Measurements from ENCODE around the gene RABGAP1L.
"Not testable (repeated sequence)": the region's sequence is repeated elsewhere in the genome, so short reads cannot be mapped to it uniquely, and the experiment has no call there.

The RABGAP1L gene

GRCh38 chr1:174315239-174315638, 155.9 kb downstream of the RABGAP1L start:
- peaks cover 4 to 12% of the 10 kb centered on the region in 2 donors for H3K9me3 ChIP-seq (ENCODE audit: control insufficient read depth in 2 of 2, low read length in 2 of 2)

GRCh38 chr1:174320897-174321296, 161.6 kb downstream of the RABGAP1L start:
- not testable (repeated sequence) for H3K4me1 ChIP-seq (ENCODE audit: control insufficient read depth in 2 of 2, insufficient read depth in 2 of 2, low read length in 2 of 2); H3K36me3 ChIP-seq (ENCODE audit: control insufficient read depth in 2 of 2, insufficient read depth in 2 of 2, low read length in 2 of 2); H3K4me3 ChIP-seq (ENCODE audit: low read length in 2 of 2); H3K27me3 ChIP-seq (ENCODE audit: control insufficient read depth in 2 of 2, insufficient read depth in 2 of 2, low read length in 2 of 2); H3K9me3 ChIP-seq (ENCODE audit: control insufficient read depth in 2 of 2, low read length in 2 of 2); H3K9ac ChIP-seq (ENCODE audit: low read depth in 1 of 2, low read length in 2 of 2); H3K27ac ChIP-seq (ENCODE audit: low read depth in 2 of 2, low read length in 2 of 2)

More at GRCh38 chr1:174315239-174315638, 155.9 kb downstream of the RABGAP1L start:
- no peaks in the 10 kb centered on the region for H3K36me3 ChIP-seq (ENCODE audit: control insufficient read depth in 2 of 2, insufficient read depth in 2 of 2, low read length in 2 of 2)
- H3K9ac ChIP-seq (ENCODE audit: low read depth in 1 of 2, low read length in 2 of 2), result no peak overlapping the region
- no peaks in the 10 kb centered on the region for H3K27me3 ChIP-seq (ENCODE audit: control insufficient read depth in 2 of 2, insufficient read depth in 2 of 2, low read length in 2 of 2)
- no peak overlapping the region for H3K27ac ChIP-seq (ENCODE audit: low read depth in 2 of 2, low read length in 2 of 2)
- H3K4me3 ChIP-seq (ENCODE audit: low read length in 2 of 2), result no peak overlapping the region
- H3K4me1 ChIP-seq (ENCODE audit: control insufficient read depth in 2 of 2, insufficient read depth in 2 of 2, low read length in 2 of 2), result no peaks in the 10 kb centered on the region

- Histone ChIP-seq H3K4me3 (ENCODE audit: low read length in 2 of 2) (no peak overlapping the region), H3K27ac (ENCODE audit: low read depth in 2 of 2, low read length in 2 of 2) (no peak overlapping the region), H3K9ac (ENCODE audit: low read depth in 1 of 2, low read length in 2 of 2) (no peak overlapping the region), H3K4me1 (ENCODE audit: control insufficient read depth in 2 of 2, insufficient read depth in 2 of 2, low read length in 2 of 2) (no peaks in the 10 kb centered on the region), H3K9me3 (ENCODE audit: control insufficient read depth in 2 of 2, low read length in 2 of 2) (peaks cover 5 to 14% of the 10 kb centered on the region in 2 donors), H3K36me3 (ENCODE audit: control insufficient read depth in 2 of 2, insufficient read depth in 2 of 2, low read length in 2 of 2) (peaks cover 6% of the 10 kb centered on the region in 2 donors), H3K27me3 (ENCODE audit: control insufficient read depth in 2 of 2, insufficient read depth in 2 of 2, low read length in 2 of 2) (no peaks in the 10 kb centered on the region)
Measured at GRCh38 chr1:174322202-174322862, 163.0 kb downstream of the RABGAP1L start.

- no peak overlapping the region for H3K9ac ChIP-seq (ENCODE audit: low read depth in 1 of 2, low read length in 2 of 2)
Measured at GRCh38 chr1:174324493-174324892, 165.2 kb downstream of the RABGAP1L start.

GRCh38 chr1:174324939-174325338, 165.6 kb downstream of the RABGAP1L start:
- H3K27ac ChIP-seq (ENCODE audit: low read depth in 2 of 2, low read length in 2 of 2), result no peak overlapping the region
- no peaks in the 10 kb centered on the region for H3K4me1 ChIP-seq (ENCODE audit: control insufficient read depth in 2 of 2, insufficient read depth in 2 of 2, low read length in 2 of 2)
- H3K36me3 ChIP-seq (ENCODE audit: control insufficient read depth in 2 of 2, insufficient read depth in 2 of 2, low read length in 2 of 2), result peaks cover 6% of the 10 kb centered on the region in 2 donors
- H3K9ac ChIP-seq (ENCODE audit: low read depth in 1 of 2, low read length in 2 of 2), result no peak overlapping the region
- H3K27me3 ChIP-seq (ENCODE audit: control insufficient read depth in 2 of 2, insufficient read depth in 2 of 2, low read length in 2 of 2), result no peaks in the 10 kb centered on the region
- peaks cover 5 to 14% of the 10 kb centered on the region in 2 donors for H3K9me3 ChIP-seq (ENCODE audit: control insufficient read depth in 2 of 2, low read length in 2 of 2)
- no peak overlapping the region for H3K4me3 ChIP-seq (ENCODE audit: low read length in 2 of 2)

More at GRCh38 chr1:174324493-174324892, 165.2 kb downstream of the RABGAP1L start:
- Histone ChIP-seq H3K36me3 (ENCODE audit: control insufficient read depth in 2 of 2, insufficient read depth in 2 of 2, low read length in 2 of 2) (peaks cover 6% of the 10 kb centered on the region in 2 donors), H3K4me1 (ENCODE audit: control insufficient read depth in 2 of 2, insufficient read depth in 2 of 2, low read length in 2 of 2) (no peaks in the 10 kb centered on the region), H3K4me3 (ENCODE audit: low read length in 2 of 2) (no peak overlapping the region), H3K9me3 (ENCODE audit: control insufficient read depth in 2 of 2, low read length in 2 of 2) (peaks cover 5 to 14% of the 10 kb centered on the region in 2 donors), H3K27me3 (ENCODE audit: control insufficient read depth in 2 of 2, insufficient read depth in 2 of 2, low read length in 2 of 2) (no peaks in the 10 kb centered on the region), H3K27ac (ENCODE audit: low read depth in 2 of 2, low read length in 2 of 2) (no peak overlapping the region)

- no peak overlapping the region for H3K4me3 ChIP-seq (ENCODE audit: low read length in 2 of 2)
- no peak overlapping the region for H3K9ac ChIP-seq (ENCODE audit: low read depth in 1 of 2, low read length in 2 of 2)
- peaks cover 2 to 14% of the 10 kb centered on the region in 2 donors for H3K9me3 ChIP-seq (ENCODE audit: control insufficient read depth in 2 of 2, low read length in 2 of 2)
- H3K27ac ChIP-seq (ENCODE audit: low read depth in 2 of 2, low read length in 2 of 2), result no peak overlapping the region
- H3K4me1 ChIP-seq (ENCODE audit: control insufficient read depth in 2 of 2, insufficient read depth in 2 of 2, low read length in 2 of 2), result no peaks in the 10 kb centered on the region
- no peaks in the 10 kb centered on the region for H3K27me3 ChIP-seq (ENCODE audit: control insufficient read depth in 2 of 2, insufficient read depth in 2 of 2, low read length in 2 of 2)
- H3K36me3 ChIP-seq (ENCODE audit: control insufficient read depth in 2 of 2, insufficient read depth in 2 of 2, low read length in 2 of 2), result peaks cover 6% of the 10 kb centered on the region in 2 donors
Measured at GRCh38 chr1:174326278-174326677, 167.0 kb downstream of the RABGAP1L start.

GRCh38 chr1:174333437-174333836, 174.1 kb downstream of the RABGAP1L start:
- Histone ChIP-seq H3K27ac (ENCODE audit: low read depth in 2 of 2, low read length in 2 of 2) (no peak overlapping the region), H3K9me3 (ENCODE audit: control insufficient read depth in 2 of 2, low read length in 2 of 2) (no peaks in the 10 kb centered on the region), H3K36me3 (ENCODE audit: control insufficient read depth in 2 of 2, insufficient read depth in 2 of 2, low read length in 2 of 2) (no peaks in the 10 kb centered on the region), H3K27me3 (ENCODE audit: control insufficient read depth in 2 of 2, insufficient read depth in 2 of 2, low read length in 2 of 2) (no peaks in the 10 kb centered on the region), H3K4me3 (ENCODE audit: low read length in 2 of 2) (no peak overlapping the region), H3K9ac (ENCODE audit: low read depth in 1 of 2, low read length in 2 of 2) (no peak overlapping the region), H3K4me1 (ENCODE audit: control insufficient read depth in 2 of 2, insufficient read depth in 2 of 2, low read length in 2 of 2) (no peaks in the 10 kb centered on the region)

- H3K27ac ChIP-seq (ENCODE audit: low read depth in 2 of 2, low read length in 2 of 2), result no peak overlapping the region
Measured at GRCh38 chr1:174337000-174337681, 177.8 kb downstream of the RABGAP1L start.

GRCh38 chr1:174340404-174340803, 181.1 kb downstream of the RABGAP1L start:
- H3K36me3 ChIP-seq (ENCODE audit: control insufficient read depth in 2 of 2, insufficient read depth in 2 of 2, low read length in 2 of 2); H3K4me1 ChIP-seq (ENCODE audit: control insufficient read depth in 2 of 2, insufficient read depth in 2 of 2, low read length in 2 of 2); H3K27ac ChIP-seq (ENCODE audit: low read depth in 2 of 2, low read length in 2 of 2); H3K4me3 ChIP-seq (ENCODE audit: low read length in 2 of 2); H3K27me3 ChIP-seq (ENCODE audit: control insufficient read depth in 2 of 2, insufficient read depth in 2 of 2, low read length in 2 of 2); H3K9ac ChIP-seq (ENCODE audit: low read depth in 1 of 2, low read length in 2 of 2); H3K9me3 ChIP-seq (ENCODE audit: control insufficient read depth in 2 of 2, low read length in 2 of 2): not testable (repeated sequence)

More at GRCh38 chr1:174337000-174337681, 177.8 kb downstream of the RABGAP1L start:
- Histone ChIP-seq H3K9me3 (ENCODE audit: control insufficient read depth in 2 of 2, low read length in 2 of 2) (no peaks in the 10 kb centered on the region), H3K27me3 (ENCODE audit: control insufficient read depth in 2 of 2, insufficient read depth in 2 of 2, low read length in 2 of 2) (no peaks in the 10 kb centered on the region), H3K4me1 (ENCODE audit: control insufficient read depth in 2 of 2, insufficient read depth in 2 of 2, low read length in 2 of 2) (no peaks in the 10 kb centered on the region), H3K4me3 (ENCODE audit: low read length in 2 of 2) (no peak overlapping the region), H3K9ac (ENCODE audit: low read depth in 1 of 2, low read length in 2 of 2) (no peak overlapping the region), H3K36me3 (ENCODE audit: control insufficient read depth in 2 of 2, insufficient read depth in 2 of 2, low read length in 2 of 2) (no peaks in the 10 kb centered on the region)

GRCh38 chr1:174344162-174344561, 184.8 kb downstream of the RABGAP1L start:
- H3K27me3 ChIP-seq (ENCODE audit: control insufficient read depth in 2 of 2, insufficient read depth in 2 of 2, low read length in 2 of 2), result no peaks in the 10 kb centered on the region
- H3K27ac ChIP-seq (ENCODE audit: low read depth in 2 of 2, low read length in 2 of 2), result no peak overlapping the region
- H3K9ac ChIP-seq (ENCODE audit: low read depth in 1 of 2, low read length in 2 of 2), result no peak overlapping the region
- no peaks in the 10 kb centered on the region for H3K9me3 ChIP-seq (ENCODE audit: control insufficient read depth in 2 of 2, low read length in 2 of 2)
- no peak overlapping the region for H3K4me3 ChIP-seq (ENCODE audit: low read length in 2 of 2)
- H3K4me1 ChIP-seq (ENCODE audit: control insufficient read depth in 2 of 2, insufficient read depth in 2 of 2, low read length in 2 of 2), result no peaks in the 10 kb centered on the region
- H3K36me3 ChIP-seq (ENCODE audit: control insufficient read depth in 2 of 2, insufficient read depth in 2 of 2, low read length in 2 of 2), result no peaks in the 10 kb centered on the region
